Kidney epithelial cell (primary cell): ENCODE data around the gene CYGB. TPM values are rescaled to one million over a fixed set of nuclear protein-coding genes. Genes with fewer than 3 reads are reported as not detected.

Experiments used
- DNase-seq: peaks from one replicate; pipeline ENCODE4 v3.0.0-alpha.2; 2010; ENCODE audit warnings: low read depth
- H3K27me3 ChIP-seq: 2 replicates; pipeline ENCODE4 v1.6.0; 2011; ENCODE audit warnings: low read length; ENCODE audit not compliant: control insufficient read depth, insufficient read depth
- H3K36me3 ChIP-seq: 2 replicates; pipeline ENCODE4 v1.5.1; 2011; ENCODE audit warnings: low read length; ENCODE audit not compliant: control insufficient read depth, insufficient read depth
- H3K4me3 ChIP-seq: 2 replicates; pipeline ENCODE4 v1.5.1; 2011; ENCODE audit warnings: low read depth, mild to moderate bottlenecking, control low read depth, low read length
- total RNA-seq: library from RNA; depleted of rRNA; stranded (reverse); fragments of >200 nt; gene quantifications from 2 replicates; pipeline ENCODE4 v1.2.3, GENCODE V29; 2015
- TF ChIP-seq, protein P1 (sequence below): IDR thresholded peaks from 2 replicates; pipeline ENCODE4 v1.5.1; 2011; ENCODE audit warnings: mild to moderate bottlenecking, moderate library complexity, low read length, control low read depth, inconsistent platforms; ENCODE audit not compliant: insufficient read depth, poor library complexity, severe bottlenecking

Gene CYGB
- total RNA-seq, 1 donor from 2014 or later: 16.9 TPM

DNA sequence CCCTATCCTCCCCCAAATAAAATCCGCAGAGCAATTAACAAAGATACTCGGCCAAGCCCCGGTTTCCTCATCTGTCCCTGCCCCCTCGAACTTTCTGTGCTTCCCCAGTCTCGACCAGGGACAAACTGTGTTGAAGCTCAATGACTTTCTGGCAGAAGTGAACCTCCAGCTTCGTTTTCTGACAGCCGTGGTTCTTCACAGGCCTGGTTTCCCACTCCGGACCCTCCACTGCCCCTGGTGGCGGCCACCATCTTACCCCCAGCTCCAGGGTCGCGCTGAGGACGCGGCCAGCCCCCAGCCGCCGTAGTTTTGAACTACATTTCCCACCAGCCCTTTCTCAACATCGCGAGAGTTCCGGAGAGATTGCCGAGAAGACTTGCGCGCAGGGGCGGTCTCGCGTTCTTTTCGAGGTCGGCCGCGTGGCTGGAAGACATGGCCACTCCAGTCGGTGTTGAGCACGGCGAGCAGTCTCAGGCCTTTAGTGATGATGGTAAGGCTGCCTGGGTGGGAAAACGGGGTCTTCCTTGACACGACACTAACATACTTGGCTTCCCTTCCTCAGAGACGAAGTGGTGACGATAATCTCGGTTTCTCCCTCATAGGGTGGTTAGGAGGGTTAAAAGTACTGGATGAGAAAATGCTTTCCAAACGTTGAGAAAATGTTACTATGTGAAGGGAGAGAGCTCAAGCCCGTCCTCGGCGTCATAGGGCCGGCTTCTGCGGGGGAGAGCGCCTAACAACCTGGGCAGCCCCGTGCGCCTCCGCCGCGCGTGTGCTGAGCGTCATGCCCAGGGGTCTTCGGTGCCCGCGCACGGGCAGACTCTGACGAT lies 20.1 kb upstream of the CYGB start:
- TF ChIP-seq, protein P1, sequence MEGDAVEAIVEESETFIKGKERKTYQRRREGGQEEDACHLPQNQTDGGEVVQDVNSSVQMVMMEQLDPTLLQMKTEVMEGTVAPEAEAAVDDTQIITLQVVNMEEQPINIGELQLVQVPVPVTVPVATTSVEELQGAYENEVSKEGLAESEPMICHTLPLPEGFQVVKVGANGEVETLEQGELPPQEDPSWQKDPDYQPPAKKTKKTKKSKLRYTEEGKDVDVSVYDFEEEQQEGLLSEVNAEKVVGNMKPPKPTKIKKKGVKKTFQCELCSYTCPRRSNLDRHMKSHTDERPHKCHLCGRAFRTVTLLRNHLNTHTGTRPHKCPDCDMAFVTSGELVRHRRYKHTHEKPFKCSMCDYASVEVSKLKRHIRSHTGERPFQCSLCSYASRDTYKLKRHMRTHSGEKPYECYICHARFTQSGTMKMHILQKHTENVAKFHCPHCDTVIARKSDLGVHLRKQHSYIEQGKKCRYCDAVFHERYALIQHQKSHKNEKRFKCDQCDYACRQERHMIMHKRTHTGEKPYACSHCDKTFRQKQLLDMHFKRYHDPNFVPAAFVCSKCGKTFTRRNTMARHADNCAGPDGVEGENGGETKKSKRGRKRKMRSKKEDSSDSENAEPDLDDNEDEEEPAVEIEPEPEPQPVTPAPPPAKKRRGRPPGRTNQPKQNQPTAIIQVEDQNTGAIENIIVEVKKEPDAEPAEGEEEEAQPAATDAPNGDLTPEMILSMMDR: peak; percentile 70
- H3K4me3 ChIP-seq: peak overlapping the region; percentile 66
- no peaks in the 10 kb centered on the region for H3K36me3 ChIP-seq
- peak; percentile 69 for DNase-seq
- no peaks in the 10 kb centered on the region for H3K27me3 ChIP-seq

DNA sequence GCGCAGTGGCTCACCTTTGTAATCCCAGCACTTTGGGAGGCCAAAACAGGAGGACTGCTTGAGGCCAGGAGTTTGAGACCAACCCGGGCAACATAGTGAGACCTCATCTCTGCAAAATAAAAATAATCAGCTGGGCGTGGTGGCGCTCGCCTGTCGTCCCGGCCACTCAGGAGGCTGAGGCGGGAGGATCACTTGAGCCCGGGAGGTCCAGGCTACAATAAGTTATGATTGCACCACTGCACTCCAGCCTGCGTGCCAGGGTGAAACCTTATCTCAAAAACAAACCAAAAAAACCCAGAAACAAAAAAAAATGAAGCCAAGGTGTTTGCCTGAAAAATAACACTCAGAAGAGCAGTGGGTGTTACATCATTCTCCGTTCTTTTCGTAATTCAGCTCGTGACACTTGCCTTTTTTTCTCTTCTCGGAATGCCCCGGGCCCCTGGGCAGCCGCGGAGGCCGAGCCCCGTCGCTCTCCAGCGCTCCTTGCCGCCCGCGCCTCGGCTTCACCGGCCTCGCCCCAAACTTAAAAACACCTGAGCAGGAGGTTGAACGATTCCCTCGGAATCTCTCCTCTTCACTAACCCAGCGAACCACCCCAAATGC lies 19.4 kb upstream of the CYGB start:
- no peak for DNase-seq
- TF ChIP-seq, protein P1: no peak
- Histone ChIP-seq H3K4me3 (peak overlapping the region; percentile 66), H3K36me3 (no peaks in the 10 kb centered on the region), H3K27me3 (no peaks in the 10 kb centered on the region)

- H3K36me3 ChIP-seq: no peaks in the 10 kb centered on the region
- TF ChIP-seq, protein P1: no peak
- DNase-seq: peak; percentile 63
- H3K27me3 ChIP-seq: no peaks in the 10 kb centered on the region
- no peak overlapping the region for H3K4me3 ChIP-seq
Observed at GRCh38 chr17:76554131-76554530, 16.6 kb upstream of the CYGB start.

GRCh38 chr17:76553178-76553908 lies 15.8 kb upstream of the CYGB start:
- TF ChIP-seq, protein P1: no peak
- no peaks in the 10 kb centered on the region for H3K36me3 ChIP-seq
- no peak for DNase-seq
- no peaks in the 10 kb centered on the region for H3K27me3 ChIP-seq
- H3K4me3 ChIP-seq: no peak overlapping the region

- no peaks in the 10 kb centered on the region for H3K27me3 ChIP-seq
- H3K4me3 ChIP-seq: no peak overlapping the region
- TF ChIP-seq, protein P1: no peak
- no peak for DNase-seq
- H3K36me3 ChIP-seq: no peaks in the 10 kb centered on the region
Observed at GRCh38 chr17:76551685-76552084, 14.2 kb upstream of the CYGB start.
